WTC11 (cell line): ENCODE measurements around the gene FAAH2. TPM values are rescaled to one million over a fixed set of nuclear protein-coding genes. Genes with fewer than 3 reads are reported as not detected.

Source experiments
- ATAC-seq: fragments of 200-7000 bp; cut with Tn5 transposase; 2 replicates; pipeline ENCODE4 v1.10.0; 2021; ENCODE audit warnings: mild to moderate bottlenecking, moderate library complexity
- CTCF ChIA-PET: fragments of 300-600 bp; sonication (Branson Sonifier 250); formaldehyde crosslinking; loops from one replicate; lab custom pipeline; 2021; ENCODE audit warnings: antibody characterized with exemption; lab: Charles Lee
- POLR2A ChIA-PET: fragments of 350-600 bp; sonication (Branson Sonifier 250); formaldehyde crosslinking; loops from one replicate; lab custom pipeline; 2021; ENCODE audit warnings: antibody characterized with exemption; lab: Charles Lee
- DNase-seq: peaks from one replicate; pipeline ENCODE4 v3.0.0; 2021; ENCODE audit warnings: low spot score
- H3K27ac Mint-ChIP-seq: 2 replicates; pipeline ENCODE4 v1.8.0; 2021; ENCODE audit warnings: mixed read lengths
- H3K27me3 Mint-ChIP-seq: 2 replicates; pipeline ENCODE4 v1.8.0; 2021; ENCODE audit warnings: low read depth, mild to moderate bottlenecking, moderate library complexity, mixed read lengths
- H3K36me3 Mint-ChIP-seq: 2 replicates; pipeline ENCODE4 v1.8.0; 2021; ENCODE audit warnings: mixed read lengths
- H3K4me1 Mint-ChIP-seq: 2 replicates; pipeline ENCODE4 v1.8.0; 2022; ENCODE audit warnings: mixed read lengths
- H3K4me3 Mint-ChIP-seq: 2 replicates; pipeline ENCODE4 v1.8.0; 2021; ENCODE audit warnings: mild to moderate bottlenecking, moderate library complexity, mixed read lengths
- H3K9me3 Mint-ChIP-seq: 2 replicates; pipeline ENCODE4 v1.8.0; 2021; ENCODE audit warnings: mixed read lengths
- ATF1 ChIP-seq: sonication (generic); formaldehyde crosslinking; IDR thresholded peaks from 2 replicates; pipeline ENCODE4 v1.8.1; 2023; ENCODE audit warnings: mild to moderate bottlenecking, moderate library complexity, missing genetic modification reagents
- FOXJ3 ChIP-seq: sonication (generic); formaldehyde crosslinking; IDR thresholded peaks from 2 replicates; pipeline ENCODE4 v1.9.0; 2021; ENCODE audit warnings: missing genetic modification reagents, mild to moderate bottlenecking, borderline replicate concordance
- FOXP1 ChIP-seq: sonication (generic); formaldehyde crosslinking; IDR thresholded peaks from 2 replicates; pipeline ENCODE4 v1.8.0; 2022; ENCODE audit warnings: missing genetic modification reagents, mild to moderate bottlenecking, moderate library complexity, borderline replicate concordance
- NFYB ChIP-seq: sonication (generic); formaldehyde crosslinking; conservative IDR thresholded peaks from 2 replicates; pipeline ENCODE4 v1.8.0; 2022; ENCODE audit warnings: low read depth, missing genetic modification reagents
- NR3C1 ChIP-seq: sonication (generic); formaldehyde crosslinking; conservative IDR thresholded peaks from 2 replicates; pipeline ENCODE4 v1.8.1; 2023; ENCODE audit warnings: low read depth, mild to moderate bottlenecking, missing genetic modification reagents
- TP53 ChIP-seq: sonication (generic); formaldehyde crosslinking; IDR thresholded peaks from 2 replicates; pipeline ENCODE4 v1.8.1; 2023; ENCODE audit warnings: mild to moderate bottlenecking, missing genetic modification reagents
- ZNF416 ChIP-seq: fragments of 250-450 bp; sonication (Bioruptor Pico); IDR thresholded peaks from 2 replicates; pipeline ENCODE4 v1.9.0; 2021; ENCODE audit warnings: mild to moderate bottlenecking, inconsistent platforms
- ZNF423 ChIP-seq: fragments of 250-450 bp; sonication (Bioruptor Pico); IDR thresholded peaks from 2 replicates; pipeline ENCODE4 v2.1.2; 2022; ENCODE audit warnings: mild to moderate bottlenecking, moderate library complexity
- total RNA-seq: library from RNA; stranded (reverse); gene quantifications from 3 replicates; pipeline ENCODE4 v1.2.3, GENCODE V29; 2021
- TF ChIP-seq, protein P1 (sequence below): sonication (generic); formaldehyde crosslinking; IDR thresholded peaks from 2 replicates; pipeline ENCODE4 v1.8.1; 2023; ENCODE audit warnings: mild to moderate bottlenecking, moderate library complexity, missing genetic modification reagents
- TF ChIP-seq, protein P2 (sequence below): fragments of 250-450 bp; sonication (Bioruptor Pico); IDR thresholded peaks from 2 replicates; pipeline ENCODE4 v2.1.2; 2022; ENCODE audit warnings: mild to moderate bottlenecking, moderate library complexity
- TF ChIP-seq, protein P3 (sequence below): fragments of 250-450 bp; sonication (Bioruptor Pico); IDR thresholded peaks from 2 replicates; pipeline ENCODE4 v1.9.0; 2021; ENCODE audit warnings: mild to moderate bottlenecking, borderline replicate concordance
- TF ChIP-seq, protein P4 (sequence below): sonication (generic); formaldehyde crosslinking; IDR thresholded peaks from 2 replicates; pipeline ENCODE4 v1.8.1; 2023; ENCODE audit warnings: mild to moderate bottlenecking, missing genetic modification reagents, borderline replicate concordance
- TF ChIP-seq, protein P5 (sequence below): sonication (generic); formaldehyde crosslinking; IDR thresholded peaks from 2 replicates; pipeline ENCODE4 v1.8.1; 2022; ENCODE audit warnings: low read depth, mild to moderate bottlenecking, moderate library complexity, missing genetic modification reagents, borderline replicate concordance

FAAH2 gene
- total RNA-seq, 1 experiment from 2014 or later, result 5.0 TPM

DNA sequence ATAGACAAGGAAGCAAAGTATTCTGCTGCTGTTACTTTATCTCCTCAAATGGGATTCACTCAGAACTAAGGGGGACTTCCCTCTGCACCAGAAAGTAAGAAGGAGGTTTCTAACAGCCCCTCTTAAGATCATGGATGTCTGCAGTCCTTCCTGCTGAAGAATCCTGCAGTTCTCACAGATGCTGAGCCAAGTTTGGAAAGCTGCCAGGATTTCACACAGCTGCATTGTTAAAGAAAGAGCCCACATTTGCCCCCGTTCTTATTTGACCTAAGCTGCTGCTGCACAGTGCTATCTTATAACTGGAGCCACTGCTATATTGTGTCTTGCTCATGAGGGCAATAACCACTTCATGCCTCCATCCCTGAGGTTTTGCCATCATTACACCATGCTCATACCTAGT is 81.1 kb downstream of the FAAH2 start:
- DNase-seq (no peak), ATAC-seq (no peak)
- ChIA-PET POLR2A (no interaction called here), CTCF (no interaction called here)
- no peaks in the 10 kb centered on the region for H3K9me3 Mint-ChIP-seq
- H3K4me3 Mint-ChIP-seq, result no peak overlapping the region
- no peaks in the 10 kb centered on the region for H3K36me3 Mint-ChIP-seq
- TF ChIP-seq, protein P1, sequence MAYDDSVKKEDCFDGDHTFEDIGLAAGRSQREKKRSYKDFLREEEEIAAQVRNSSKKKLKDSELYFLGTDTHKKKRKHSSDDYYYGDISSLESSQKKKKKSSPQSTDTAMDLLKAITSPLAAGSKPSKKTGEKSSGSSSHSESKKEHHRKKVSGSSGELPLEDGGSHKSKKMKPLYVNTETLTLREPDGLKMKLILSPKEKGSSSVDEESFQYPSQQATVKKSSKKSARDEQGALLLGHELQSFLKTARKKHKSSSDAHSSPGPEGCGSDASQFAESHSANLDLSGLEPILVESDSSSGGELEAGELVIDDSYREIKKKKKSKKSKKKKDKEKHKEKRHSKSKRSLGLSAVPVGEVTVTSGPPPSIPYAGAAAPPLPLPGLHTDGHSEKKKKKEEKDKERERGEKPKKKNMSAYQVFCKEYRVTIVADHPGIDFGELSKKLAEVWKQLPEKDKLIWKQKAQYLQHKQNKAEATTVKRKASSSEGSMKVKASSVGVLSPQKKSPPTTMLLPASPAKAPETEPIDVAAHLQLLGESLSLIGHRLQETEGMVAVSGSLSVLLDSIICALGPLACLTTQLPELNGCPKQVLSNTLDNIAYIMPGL (CRISPR knock-in tag), result no peak
- TF ChIP-seq FOXP1 (CRISPR knock-in tag), result no peak
- TF ChIP-seq, protein P2, sequence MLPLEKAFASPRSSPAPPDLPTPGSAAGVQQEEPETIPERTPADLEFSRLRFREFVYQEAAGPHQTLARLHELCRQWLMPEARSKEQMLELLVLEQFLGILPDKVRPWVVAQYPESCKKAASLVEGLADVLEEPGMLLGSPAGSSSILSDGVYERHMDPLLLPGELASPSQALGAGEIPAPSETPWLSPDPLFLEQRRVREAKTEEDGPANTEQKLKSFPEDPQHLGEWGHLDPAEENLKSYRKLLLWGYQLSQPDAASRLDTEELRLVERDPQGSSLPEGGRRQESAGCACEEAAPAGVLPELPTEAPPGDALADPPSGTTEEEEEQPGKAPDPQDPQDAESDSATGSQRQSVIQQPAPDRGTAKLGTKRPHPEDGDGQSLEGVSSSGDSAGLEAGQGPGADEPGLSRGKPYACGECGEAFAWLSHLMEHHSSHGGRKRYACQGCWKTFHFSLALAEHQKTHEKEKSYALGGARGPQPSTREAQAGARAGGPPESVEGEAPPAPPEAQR (CRISPR knock-in tag), result no peak
- TF ChIP-seq, protein P3, sequence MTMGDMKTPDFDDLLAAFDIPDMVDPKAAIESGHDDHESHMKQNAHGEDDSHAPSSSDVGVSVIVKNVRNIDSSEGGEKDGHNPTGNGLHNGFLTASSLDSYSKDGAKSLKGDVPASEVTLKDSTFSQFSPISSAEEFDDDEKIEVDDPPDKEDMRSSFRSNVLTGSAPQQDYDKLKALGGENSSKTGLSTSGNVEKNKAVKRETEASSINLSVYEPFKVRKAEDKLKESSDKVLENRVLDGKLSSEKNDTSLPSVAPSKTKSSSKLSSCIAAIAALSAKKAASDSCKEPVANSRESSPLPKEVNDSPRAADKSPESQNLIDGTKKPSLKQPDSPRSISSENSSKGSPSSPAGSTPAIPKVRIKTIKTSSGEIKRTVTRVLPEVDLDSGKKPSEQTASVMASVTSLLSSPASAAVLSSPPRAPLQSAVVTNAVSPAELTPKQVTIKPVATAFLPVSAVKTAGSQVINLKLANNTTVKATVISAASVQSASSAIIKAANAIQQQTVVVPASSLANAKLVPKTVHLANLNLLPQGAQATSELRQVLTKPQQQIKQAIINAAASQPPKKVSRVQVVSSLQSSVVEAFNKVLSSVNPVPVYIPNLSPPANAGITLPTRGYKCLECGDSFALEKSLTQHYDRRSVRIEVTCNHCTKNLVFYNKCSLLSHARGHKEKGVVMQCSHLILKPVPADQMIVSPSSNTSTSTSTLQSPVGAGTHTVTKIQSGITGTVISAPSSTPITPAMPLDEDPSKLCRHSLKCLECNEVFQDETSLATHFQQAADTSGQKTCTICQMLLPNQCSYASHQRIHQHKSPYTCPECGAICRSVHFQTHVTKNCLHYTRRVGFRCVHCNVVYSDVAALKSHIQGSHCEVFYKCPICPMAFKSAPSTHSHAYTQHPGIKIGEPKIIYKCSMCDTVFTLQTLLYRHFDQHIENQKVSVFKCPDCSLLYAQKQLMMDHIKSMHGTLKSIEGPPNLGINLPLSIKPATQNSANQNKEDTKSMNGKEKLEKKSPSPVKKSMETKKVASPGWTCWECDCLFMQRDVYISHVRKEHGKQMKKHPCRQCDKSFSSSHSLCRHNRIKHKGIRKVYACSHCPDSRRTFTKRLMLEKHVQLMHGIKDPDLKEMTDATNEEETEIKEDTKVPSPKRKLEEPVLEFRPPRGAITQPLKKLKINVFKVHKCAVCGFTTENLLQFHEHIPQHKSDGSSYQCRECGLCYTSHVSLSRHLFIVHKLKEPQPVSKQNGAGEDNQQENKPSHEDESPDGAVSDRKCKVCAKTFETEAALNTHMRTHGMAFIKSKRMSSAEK, result no peak
- TF ChIP-seq, protein P4, sequence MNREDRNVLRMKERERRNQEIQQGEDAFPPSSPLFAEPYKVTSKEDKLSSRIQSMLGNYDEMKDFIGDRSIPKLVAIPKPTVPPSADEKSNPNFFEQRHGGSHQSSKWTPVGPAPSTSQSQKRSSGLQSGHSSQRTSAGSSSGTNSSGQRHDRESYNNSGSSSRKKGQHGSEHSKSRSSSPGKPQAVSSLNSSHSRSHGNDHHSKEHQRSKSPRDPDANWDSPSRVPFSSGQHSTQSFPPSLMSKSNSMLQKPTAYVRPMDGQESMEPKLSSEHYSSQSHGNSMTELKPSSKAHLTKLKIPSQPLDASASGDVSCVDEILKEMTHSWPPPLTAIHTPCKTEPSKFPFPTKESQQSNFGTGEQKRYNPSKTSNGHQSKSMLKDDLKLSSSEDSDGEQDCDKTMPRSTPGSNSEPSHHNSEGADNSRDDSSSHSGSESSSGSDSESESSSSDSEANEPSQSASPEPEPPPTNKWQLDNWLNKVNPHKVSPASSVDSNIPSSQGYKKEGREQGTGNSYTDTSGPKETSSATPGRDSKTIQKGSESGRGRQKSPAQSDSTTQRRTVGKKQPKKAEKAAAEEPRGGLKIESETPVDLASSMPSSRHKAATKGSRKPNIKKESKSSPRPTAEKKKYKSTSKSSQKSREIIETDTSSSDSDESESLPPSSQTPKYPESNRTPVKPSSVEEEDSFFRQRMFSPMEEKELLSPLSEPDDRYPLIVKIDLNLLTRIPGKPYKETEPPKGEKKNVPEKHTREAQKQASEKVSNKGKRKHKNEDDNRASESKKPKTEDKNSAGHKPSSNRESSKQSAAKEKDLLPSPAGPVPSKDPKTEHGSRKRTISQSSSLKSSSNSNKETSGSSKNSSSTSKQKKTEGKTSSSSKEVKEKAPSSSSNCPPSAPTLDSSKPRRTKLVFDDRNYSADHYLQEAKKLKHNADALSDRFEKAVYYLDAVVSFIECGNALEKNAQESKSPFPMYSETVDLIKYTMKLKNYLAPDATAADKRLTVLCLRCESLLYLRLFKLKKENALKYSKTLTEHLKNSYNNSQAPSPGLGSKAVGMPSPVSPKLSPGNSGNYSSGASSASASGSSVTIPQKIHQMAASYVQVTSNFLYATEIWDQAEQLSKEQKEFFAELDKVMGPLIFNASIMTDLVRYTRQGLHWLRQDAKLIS, result no peak
- no peak for TF ChIP-seq ZNF416 (CRISPR knock-in tag)
- TF ChIP-seq NFYB (CRISPR knock-in tag), result no peak
- TF ChIP-seq, protein P5, sequence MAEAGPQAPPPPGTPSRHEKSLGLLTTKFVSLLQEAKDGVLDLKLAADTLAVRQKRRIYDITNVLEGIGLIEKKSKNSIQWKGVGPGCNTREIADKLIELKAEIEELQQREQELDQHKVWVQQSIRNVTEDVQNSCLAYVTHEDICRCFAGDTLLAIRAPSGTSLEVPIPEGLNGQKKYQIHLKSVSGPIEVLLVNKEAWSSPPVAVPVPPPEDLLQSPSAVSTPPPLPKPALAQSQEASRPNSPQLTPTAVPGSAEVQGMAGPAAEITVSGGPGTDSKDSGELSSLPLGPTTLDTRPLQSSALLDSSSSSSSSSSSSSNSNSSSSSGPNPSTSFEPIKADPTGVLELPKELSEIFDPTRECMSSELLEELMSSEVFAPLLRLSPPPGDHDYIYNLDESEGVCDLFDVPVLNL (CRISPR knock-in tag), result no peak
- TF ChIP-seq TP53 (CRISPR knock-in tag), result no peak
- no peak for TF ChIP-seq FOXJ3 (CRISPR knock-in tag)
- H3K4me1 Mint-ChIP-seq, result peaks cover 13% of the 10 kb centered on the region
- H3K27me3 Mint-ChIP-seq, result no peaks in the 10 kb centered on the region
- no peak overlapping the region for H3K27ac Mint-ChIP-seq

DNA sequence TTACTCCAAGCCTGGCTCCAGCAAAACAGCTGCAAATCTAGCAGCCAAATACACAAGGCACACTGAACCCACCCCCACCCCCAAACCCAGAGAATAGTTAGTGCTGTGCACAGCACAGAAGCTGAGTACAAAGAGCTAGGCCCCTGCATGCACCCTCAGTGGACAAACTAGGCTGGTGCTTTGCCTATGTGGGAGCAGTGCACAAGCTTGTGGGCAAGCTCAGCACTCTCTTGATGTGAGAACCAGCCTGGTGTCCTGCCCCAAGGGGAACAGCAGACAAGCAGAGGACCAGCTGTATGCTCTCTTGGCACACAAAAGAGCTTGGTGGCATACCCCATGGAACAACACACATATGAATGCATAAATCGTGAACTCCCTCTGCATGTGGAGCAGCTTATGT is 81.7 kb downstream of the FAAH2 start:
- ChIA-PET POLR2A (no interaction called here), CTCF (no interaction called here)
- Mint-ChIP-seq H3K4me3 (no peak overlapping the region), H3K9me3 (no peaks in the 10 kb centered on the region), H3K36me3 (no peaks in the 10 kb centered on the region), H3K4me1 (peaks cover 15% of the 10 kb centered on the region), H3K27ac (no peak overlapping the region), H3K27me3 (no peaks in the 10 kb centered on the region)
- ATAC-seq (no peak), DNase-seq (no peak)
- no peak for TF ChIP-seq ATF1 (CRISPR knock-in tag)
- TF ChIP-seq, protein P2 (CRISPR knock-in tag), result no peak
- TF ChIP-seq NR3C1 (CRISPR knock-in tag), result no peak
- no peak for TF ChIP-seq ZNF423 (CRISPR knock-in tag)
